ENCODE results near the gene CCDC157.

Gene CCDC157

GRCh38 chr22:30356449-30357235 is at the start of gene CCDC157, which contains the start of gene SF3A1:
TSS of gene CCDC157 (plus strand) at chr22:30357007. CDS start at chr22:30366001, 8,994 bp downstream.
TSS of gene SF3A1 (minus strand) at chr22:30356894. CDS start at chr22:30356792, 102 bp downstream.
- DNase-seq (ENCODE audit: low read depth), result peak; percentile 43

GRCh38 chr22:30307041-30307574 is 49.7 kb upstream of the CCDC157 start:
- no peak for DNase-seq (ENCODE audit: low read depth)

- no peak for DNase-seq (ENCODE audit: low read depth)
Observed at GRCh38 chr22:30308093-30308492, 48.7 kb upstream of the CCDC157 start.

GRCh38 chr22:30308518-30309230 is 48.1 kb upstream of the CCDC157 start:
- no peak for DNase-seq (ENCODE audit: low read depth)

- peak; percentile 71 for DNase-seq (ENCODE audit: low read depth)
Observed at GRCh38 chr22:30309951-30310741, 46.7 kb upstream of the CCDC157 start.

GRCh38 chr22:30310881-30311771 is 45.7 kb upstream of the CCDC157 start:
- DNase-seq (ENCODE audit: low read depth), result peak; percentile 75

GRCh38 chr22:30312053-30312452 is 44.8 kb upstream of the CCDC157 start:
- no peak for DNase-seq (ENCODE audit: low read depth)

GRCh38 chr22:30313527-30314363 is 43.1 kb upstream of the CCDC157 start:
- DNase-seq (ENCODE audit: low read depth), result no peak

- DNase-seq (ENCODE audit: low read depth), result no peak
Observed at GRCh38 chr22:30314915-30315314, 41.9 kb upstream of the CCDC157 start.

GRCh38 chr22:30315962-30316576 is 40.7 kb upstream of the CCDC157 start:
- no peak for DNase-seq (ENCODE audit: low read depth)

GRCh38 chr22:30317778-30318177 is 39.0 kb upstream of the CCDC157 start:
- no peak for DNase-seq (ENCODE audit: low read depth)

GRCh38 chr22:30318799-30319419 is 37.9 kb upstream of the CCDC157 start:
- DNase-seq (ENCODE audit: low read depth), result no peak

GRCh38 chr22:30320021-30320556 is 36.7 kb upstream of the CCDC157 start:
- DNase-seq (ENCODE audit: low read depth), result no peak

GRCh38 chr22:30321461-30321860 is 35.3 kb upstream of the CCDC157 start:
- no peak for DNase-seq (ENCODE audit: low read depth)

GRCh38 chr22:30323246-30323645 is 33.6 kb upstream of the CCDC157 start:
- DNase-seq (ENCODE audit: low read depth), result no peak

GRCh38 chr22:30324014-30324730 is 32.6 kb upstream of the CCDC157 start:
- DNase-seq (ENCODE audit: low read depth), result no peak

GRCh38 chr22:30325065-30325720 is 31.6 kb upstream of the CCDC157 start:
- peak; percentile 76 for DNase-seq (ENCODE audit: low read depth)
